Measurements from ENCODE around the gene NUTM1.
"Not testable (repeated sequence)": the region's sequence is repeated elsewhere in the genome, so short reads cannot be mapped to it uniquely, and the experiment has no call there.

Gene NUTM1

DNA sequence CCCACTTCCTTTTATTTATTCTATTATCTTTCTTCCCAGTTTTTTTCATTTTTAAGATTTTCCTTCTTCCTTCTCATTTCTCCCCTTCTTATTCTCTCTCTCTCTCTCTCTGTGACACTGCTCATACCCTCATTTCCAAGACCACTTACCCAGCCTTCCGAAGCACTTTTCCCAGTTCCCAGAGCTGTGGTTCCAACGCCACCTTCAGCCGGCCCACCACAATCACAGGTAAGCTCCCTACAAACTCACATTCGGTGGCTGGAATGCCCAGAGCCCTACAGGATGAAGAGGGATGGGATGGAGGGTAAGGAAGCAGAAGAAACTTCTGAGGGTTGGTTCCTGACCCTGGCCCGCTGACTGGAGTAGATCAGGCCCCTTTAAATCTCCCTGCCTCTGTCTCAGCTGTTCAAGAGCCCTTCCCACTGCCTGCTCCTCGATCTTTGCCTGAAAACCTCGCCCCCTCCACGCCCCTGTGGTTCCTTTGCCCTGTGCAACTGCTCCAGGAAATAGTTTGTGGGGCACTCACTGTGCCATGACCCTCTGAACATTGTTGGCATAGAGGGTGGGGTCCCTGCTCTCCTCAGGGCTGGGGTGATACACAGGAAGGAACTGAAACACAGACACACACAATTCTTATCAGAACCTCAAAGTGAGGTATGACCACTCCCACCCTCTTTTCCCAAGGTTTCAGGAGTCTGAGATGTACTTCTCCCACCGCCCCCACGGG, 19.1 kb downstream of the NUTM1 start:
- Mint-ChIP-seq H3K4me3 (no peak overlapping the region), H3K9me3 (no peaks in the 10 kb centered on the region), H3K27me3 (no peaks in the 10 kb centered on the region), H3K27ac (peak overlapping the region; percentile 35), H3K36me3 (peaks cover 48% of the 10 kb centered on the region), H3K4me1 (peaks cover 37% of the 10 kb centered on the region)
- no peak for DNase-seq
- CTCF ChIA-PET = no interaction called here

DNA sequence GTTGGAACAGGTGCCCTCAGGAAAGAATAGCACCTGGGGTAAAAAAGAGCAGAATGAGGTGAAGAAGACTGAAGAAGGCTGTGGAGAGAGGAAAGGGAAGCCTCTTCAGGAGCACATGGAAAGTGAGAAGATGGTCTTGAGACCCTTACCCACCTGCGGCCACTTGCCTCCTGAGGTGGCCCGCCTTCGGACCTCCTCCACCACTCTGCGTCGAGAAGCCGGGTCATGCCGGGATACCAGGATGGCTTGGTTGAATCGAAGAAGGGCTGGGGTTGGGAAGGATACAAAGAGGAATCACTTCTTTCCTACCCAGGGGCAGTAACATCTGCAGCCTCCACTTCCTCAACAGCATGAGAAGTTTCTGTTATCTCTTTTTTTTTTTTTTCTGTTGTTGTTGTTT, 20.9 kb downstream of the NUTM1 start:
- CTCF ChIA-PET = no interaction called here
- Mint-ChIP-seq H3K27ac (no peak overlapping the region), H3K4me1 (peaks cover 49% of the 10 kb centered on the region), H3K36me3 (peaks cover 40% of the 10 kb centered on the region), H3K4me3 (no peak overlapping the region), H3K9me3 (no peaks in the 10 kb centered on the region), H3K27me3 (no peaks in the 10 kb centered on the region)
- DNase-seq = no peak

DNA sequence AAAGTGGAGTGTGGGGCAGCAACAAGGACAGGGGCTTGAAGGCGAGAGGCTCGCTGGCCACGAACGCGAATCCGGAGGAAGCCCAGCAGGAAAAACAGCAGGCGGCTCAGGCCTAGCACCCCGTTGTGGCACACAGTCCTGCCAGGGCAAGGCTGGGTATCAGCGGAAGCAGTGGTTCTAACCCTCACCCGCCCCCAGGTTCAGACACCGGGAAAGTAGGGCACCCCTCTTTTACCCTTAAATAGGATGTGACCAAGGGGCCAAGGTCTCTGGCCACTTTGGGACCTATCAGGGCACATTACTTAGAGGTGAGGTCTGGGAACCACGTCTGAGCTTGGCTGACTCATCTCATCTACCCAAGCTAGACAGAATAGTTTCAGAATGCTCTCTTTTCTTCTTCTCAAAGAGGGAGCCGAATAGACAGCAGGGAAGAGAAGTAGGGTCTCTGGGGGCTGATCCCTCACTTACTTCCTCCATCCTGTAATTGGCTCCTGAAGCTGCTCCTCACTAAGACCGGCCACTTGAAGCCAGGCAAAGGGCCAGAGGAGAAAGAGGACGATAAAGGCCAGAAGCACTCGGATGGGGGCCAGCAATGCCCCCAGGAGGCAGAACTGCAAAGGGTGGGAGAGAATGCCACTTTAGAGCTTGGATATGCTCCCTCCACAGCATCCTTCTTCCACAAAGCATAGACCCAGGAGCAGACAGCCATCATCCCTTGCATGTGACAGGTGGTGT, 22.1 kb downstream of the NUTM1 start:
- Mint-ChIP-seq H3K9me3 (no peaks in the 10 kb centered on the region), H3K27me3 (no peaks in the 10 kb centered on the region), H3K4me3 (peak overlapping the region; percentile 88), H3K36me3 (peaks cover 30% of the 10 kb centered on the region), H3K4me1 (peaks cover 56% of the 10 kb centered on the region), H3K27ac (peak overlapping the region; percentile 10)
- no peak for DNase-seq
- CTCF ChIA-PET = interaction anchor here (1.0 to 4.1 kb wide), 6 partner anchors 11 to 303 kb away, joined by 3 to 49 read pairs (median 8); partner anchors contain the start of genes NOP10 and NUTM1

DNA sequence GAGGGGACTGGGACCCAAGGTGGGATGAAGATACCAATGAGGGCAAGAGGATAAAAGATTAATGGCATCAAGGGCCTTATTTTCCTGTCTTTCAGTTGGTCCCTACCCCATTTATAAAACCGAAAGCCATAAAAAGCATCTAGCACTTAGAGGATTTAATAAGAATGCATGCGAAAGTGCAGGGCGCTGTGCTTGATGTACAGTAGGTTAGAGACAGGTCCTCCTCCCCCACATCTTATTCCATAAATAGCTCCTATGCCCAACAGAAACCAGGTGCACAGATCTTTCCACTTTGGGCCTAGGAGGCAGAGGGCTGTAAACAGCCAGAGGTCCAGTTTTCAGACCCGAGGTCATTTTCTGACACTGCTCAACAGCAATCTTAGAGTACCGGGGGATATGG, 22.7 kb downstream of the NUTM1 start:
- no peaks in the 10 kb centered on the region for H3K9me3 Mint-ChIP-seq
- H3K27me3 Mint-ChIP-seq = no peaks in the 10 kb centered on the region
- H3K27ac Mint-ChIP-seq = peak overlapping the region; percentile 81
- H3K4me1 Mint-ChIP-seq = peaks cover 57% of the 10 kb centered on the region
- peak overlapping the region; percentile 88 for H3K4me3 Mint-ChIP-seq
- peaks cover 27% of the 10 kb centered on the region for H3K36me3 Mint-ChIP-seq
- CTCF ChIA-PET = interaction anchor here (1.0 to 4.1 kb wide), 7 partner anchors 12 to 303 kb away, joined by 3 to 49 read pairs (median 6); partner anchors contain the start of genes NOP10 and NUTM1
- DNase-seq = peak; percentile 28

DNA sequence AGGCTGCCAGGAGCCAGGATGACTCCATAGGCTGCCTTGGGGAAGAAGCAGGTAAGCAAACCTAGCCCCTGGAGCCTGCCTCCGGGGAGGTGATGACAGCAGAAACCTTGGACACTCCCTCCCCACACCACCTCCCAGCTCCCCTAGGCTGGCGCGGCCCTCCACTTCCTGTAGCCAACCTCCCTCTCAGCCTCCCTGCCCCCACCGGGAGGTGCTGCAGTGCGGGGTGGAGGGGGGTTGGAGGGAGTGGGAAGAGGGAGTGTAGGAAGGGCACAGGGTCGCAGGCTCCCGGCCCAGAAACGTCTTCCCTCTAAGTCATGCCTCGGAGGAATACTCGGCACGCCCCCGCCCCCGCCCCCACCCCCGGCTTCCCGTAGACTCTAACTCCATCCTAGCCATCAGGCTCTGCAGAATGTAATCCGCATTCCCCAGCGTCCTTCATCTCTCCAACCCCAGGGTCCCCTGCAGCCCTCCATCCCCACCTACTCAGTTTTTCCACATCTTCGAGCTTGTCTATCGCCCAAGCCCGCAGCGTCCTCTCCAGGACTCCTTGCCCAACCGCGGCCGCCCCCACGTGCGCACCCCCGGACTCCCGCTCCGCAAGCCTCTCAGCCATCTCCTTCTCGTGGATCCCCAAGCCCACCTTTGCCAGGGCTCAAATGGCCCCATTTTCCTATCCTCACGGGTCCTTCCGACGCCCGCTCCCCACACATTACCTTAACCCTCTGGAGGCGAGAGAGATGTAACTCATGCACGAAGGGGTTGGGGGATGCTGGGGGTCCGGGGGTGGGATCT, 23.4 kb downstream of the NUTM1 start:
- no peaks in the 10 kb centered on the region for H3K27me3 Mint-ChIP-seq
- H3K4me1 Mint-ChIP-seq = peaks cover 58% of the 10 kb centered on the region
- H3K36me3 Mint-ChIP-seq = peaks cover 20% of the 10 kb centered on the region
- CTCF ChIA-PET = interaction anchor here (0.7 to 4.1 kb wide), 23 partner anchors 10 to 304 kb away, joined by 3 to 49 read pairs (median 6); partner anchors contain the start of genes GOLGA8B, KATNBL1, NOP10 and NUTM1
- DNase-seq = peak; percentile 79
- peak overlapping the region; percentile 88 for H3K4me3 Mint-ChIP-seq
- H3K27ac Mint-ChIP-seq = peak overlapping the region; percentile 81
- peaks cover under 1% of the 10 kb centered on the region for H3K9me3 Mint-ChIP-seq

DNA sequence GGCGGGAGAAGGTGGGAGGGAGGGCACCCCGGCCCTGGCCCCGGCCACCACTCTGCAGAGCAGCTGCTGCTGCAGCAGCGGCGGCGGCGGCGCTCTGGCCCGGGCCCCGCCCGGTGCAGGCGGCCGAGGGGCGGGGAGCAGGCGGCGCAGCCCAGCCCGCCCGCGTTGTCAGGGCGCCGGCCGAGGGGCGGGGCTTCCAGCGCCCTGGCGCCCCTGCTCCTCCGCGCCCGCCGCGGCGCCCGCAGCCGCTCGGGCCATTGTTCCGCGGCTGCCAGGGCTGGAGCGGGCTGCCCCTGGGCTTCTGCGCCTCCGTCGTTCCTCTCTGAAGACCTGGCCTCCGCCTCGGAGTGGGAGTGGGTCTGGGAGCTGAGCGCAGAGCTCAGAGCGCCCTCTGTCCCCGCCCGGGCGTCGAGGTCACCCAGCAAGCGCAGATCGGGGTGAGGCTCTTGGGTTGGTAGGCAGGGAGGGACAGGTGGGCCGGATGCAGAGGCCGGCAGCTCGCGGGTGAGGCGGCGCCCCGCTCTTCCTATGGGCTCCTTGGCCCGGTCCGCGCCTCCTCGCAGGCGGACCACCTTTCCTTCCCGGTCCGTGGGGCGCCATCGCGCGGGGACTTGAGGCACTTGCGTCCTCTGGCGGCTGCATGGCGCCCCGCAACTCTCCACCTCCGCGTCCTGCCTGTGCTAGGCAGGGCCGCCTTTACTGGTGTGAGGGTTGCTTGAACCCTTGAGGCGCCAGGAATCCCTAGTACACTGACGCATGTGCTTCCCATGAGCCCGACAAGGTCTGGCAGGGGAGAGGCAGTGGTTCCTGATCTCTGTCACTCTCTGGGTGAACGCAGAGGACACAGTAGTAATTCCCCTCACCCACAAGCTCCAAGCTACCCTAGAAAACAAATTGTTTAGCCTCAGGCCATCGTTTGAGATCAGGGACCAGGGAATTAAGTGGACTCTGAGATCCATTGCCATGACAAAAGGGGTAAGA, 24.3 kb downstream of the NUTM1 start, which contains the start of gene LPCAT4:
Gene LPCAT4 (minus strand): TSS at position 96 of the 981 bp plus-strand sequence. CDS start 96 bp downstream, outside the sequence.
- CTCF ChIA-PET = interaction anchor here (0.7 to 4.1 kb wide), 33 partner anchors 8 to 304 kb away, joined by 3 to 49 read pairs (median 5); partner anchors contain the start of genes GOLGA8B, KATNBL1, NOP10 and NUTM1
- DNase-seq = peak; percentile 95
- peaks cover 57% of the 10 kb centered on the region for H3K4me1 Mint-ChIP-seq
- H3K27ac Mint-ChIP-seq = peak within 1 kb of the TSS; percentile 96
- peaks cover 12% of the 10 kb centered on the region for H3K36me3 Mint-ChIP-seq
- H3K9me3 Mint-ChIP-seq = peaks cover 2% of the 10 kb centered on the region
- no peaks in the 10 kb centered on the region for H3K27me3 Mint-ChIP-seq
- peak within 1 kb of the TSS; percentile 88 for H3K4me3 Mint-ChIP-seq

DNA sequence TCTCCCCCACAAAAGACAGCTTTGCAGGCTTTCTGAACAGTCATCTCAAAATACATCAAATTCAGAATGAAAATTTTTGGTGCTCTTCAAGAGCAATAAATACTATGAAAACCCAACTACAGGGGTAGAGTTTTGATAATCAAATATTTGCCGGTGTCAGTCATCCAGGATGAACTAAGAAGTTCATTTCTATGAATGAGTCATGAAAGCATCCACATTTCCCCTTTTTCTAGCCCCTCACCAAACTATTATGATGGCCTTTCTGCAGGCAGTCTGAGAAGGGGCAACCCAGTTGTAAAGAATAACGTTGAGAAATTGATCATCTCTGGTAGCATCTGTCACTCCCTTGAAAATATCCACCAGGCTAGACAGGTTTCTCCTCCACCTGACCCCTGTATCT, 27.0 kb downstream of the NUTM1 start:
- peaks cover 36% of the 10 kb centered on the region for H3K4me1 Mint-ChIP-seq
- H3K36me3 Mint-ChIP-seq = no peaks in the 10 kb centered on the region
- no peak overlapping the region for H3K27ac Mint-ChIP-seq
- no peak for DNase-seq
- H3K4me3 Mint-ChIP-seq = no peak overlapping the region
- CTCF ChIA-PET = no interaction called here
- H3K27me3 Mint-ChIP-seq = no peaks in the 10 kb centered on the region
- peaks cover 2% of the 10 kb centered on the region for H3K9me3 Mint-ChIP-seq

DNA sequence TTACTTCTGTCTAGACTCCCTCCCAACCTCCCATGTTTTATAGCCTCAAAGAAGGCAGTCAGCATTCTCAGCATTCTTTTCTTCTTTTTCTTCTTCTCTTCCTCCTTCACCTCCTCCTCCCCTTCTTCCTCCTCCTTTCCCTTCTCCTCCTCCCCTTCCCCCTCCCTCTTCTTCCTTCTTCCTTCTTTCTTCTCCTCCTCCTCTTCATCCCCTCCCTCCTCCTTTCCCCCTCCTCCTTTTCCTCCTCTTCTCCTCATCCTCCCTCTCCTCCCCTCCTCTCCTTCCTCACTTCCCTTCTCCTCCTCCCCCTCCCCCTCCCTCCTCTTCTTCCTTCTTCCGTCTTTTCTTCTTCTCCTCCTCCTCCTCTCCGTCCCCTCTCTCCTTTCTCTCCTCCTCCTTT, 27.5 kb downstream of the NUTM1 start:
- Mint-ChIP-seq H3K27ac (no peak overlapping the region), H3K27me3 (no peaks in the 10 kb centered on the region), H3K4me1 (peaks cover 31% of the 10 kb centered on the region)

DNA sequence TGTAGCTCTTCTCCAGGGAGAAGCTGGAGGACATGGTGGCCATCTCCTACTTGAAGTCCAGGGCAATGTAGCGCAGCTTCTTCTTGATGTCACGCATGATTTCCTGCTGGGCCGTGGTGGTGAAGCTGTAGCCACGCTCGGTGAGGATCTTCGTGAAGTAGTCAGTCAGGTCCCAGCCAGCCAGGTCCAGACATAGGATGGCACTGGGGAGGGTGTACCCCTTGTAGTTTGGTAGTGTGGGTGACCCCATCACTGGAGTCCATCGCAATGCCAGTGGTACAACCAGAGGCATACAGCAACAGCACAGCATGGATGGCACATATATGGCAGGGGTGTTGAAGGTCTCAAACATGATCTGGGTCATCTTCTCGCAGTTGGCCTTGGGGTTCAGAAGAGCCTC, 30.8 kb downstream of the NUTM1 start:
- H3K27ac Mint-ChIP-seq = no peak overlapping the region
- H3K4me1 Mint-ChIP-seq = peaks cover 13% of the 10 kb centered on the region
- DNase-seq = no peak
- CTCF ChIA-PET = no interaction called here
- peaks cover 2% of the 10 kb centered on the region for H3K36me3 Mint-ChIP-seq
- H3K9me3 Mint-ChIP-seq = peaks cover 2% of the 10 kb centered on the region
- no peaks in the 10 kb centered on the region for H3K27me3 Mint-ChIP-seq
- H3K4me3 Mint-ChIP-seq = no peak overlapping the region

More for the DNA sequence above, 27.5 kb downstream of the NUTM1 start:
- no peak for DNase-seq
- no peak overlapping the region for H3K4me3 Mint-ChIP-seq
- no peaks in the 10 kb centered on the region for H3K36me3 Mint-ChIP-seq
- H3K9me3 Mint-ChIP-seq = peaks cover 2% of the 10 kb centered on the region
- CTCF ChIA-PET = no interaction called here

DNA sequence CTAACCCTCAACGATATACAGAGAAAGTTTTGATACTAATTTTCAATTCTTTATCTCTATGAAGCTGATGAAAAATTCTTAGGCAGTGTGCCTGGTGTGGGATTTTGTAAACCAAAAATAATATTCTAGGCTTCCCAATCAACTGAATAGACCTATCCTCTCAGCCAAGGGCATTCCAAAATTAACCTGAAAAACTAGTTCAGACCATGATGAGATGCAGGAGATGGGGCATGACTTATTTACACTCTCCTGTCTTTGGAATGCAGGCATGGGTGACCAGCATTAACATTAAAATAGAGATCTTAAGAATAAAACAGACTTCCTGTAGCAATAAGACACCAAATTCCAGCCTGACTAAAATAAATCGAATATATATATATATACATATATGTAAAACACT, 31.7 kb downstream of the NUTM1 start:
- Mint-ChIP-seq H3K9me3 (peaks cover 2% of the 10 kb centered on the region), H3K4me3 (no peak overlapping the region), H3K36me3 (peaks cover 2% of the 10 kb centered on the region), H3K27ac (no peak overlapping the region), H3K27me3 (no peaks in the 10 kb centered on the region), H3K4me1 (peaks cover 9% of the 10 kb centered on the region)
- no peak for DNase-seq
- CTCF ChIA-PET = no interaction called here

DNA sequence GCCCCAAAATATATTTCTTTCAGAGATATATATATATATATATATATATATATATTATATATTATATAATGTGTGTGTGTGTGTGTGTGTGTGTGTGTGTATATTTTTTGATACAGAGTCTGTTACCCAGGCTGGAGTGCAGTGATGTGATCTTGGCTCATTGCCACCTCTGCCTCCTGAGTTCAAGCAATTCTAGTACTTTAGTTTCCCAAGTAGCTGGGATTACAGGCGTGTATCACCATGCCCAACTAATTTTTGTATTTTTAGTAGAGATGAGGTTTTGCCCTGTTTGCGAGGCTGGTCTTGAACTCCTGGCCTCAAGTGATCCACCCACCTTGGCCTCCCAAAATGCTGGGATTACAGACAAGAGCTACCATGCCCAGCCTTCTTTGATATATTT, 32.4 kb downstream of the NUTM1 start:
- H3K27ac Mint-ChIP-seq, H3K9me3 Mint-ChIP-seq, H3K4me3 Mint-ChIP-seq, H3K36me3 Mint-ChIP-seq, H3K4me1 Mint-ChIP-seq, H3K27me3 Mint-ChIP-seq, DNase-seq: not testable (repeated sequence)
- CTCF ChIA-PET = interaction anchor here (1.0 kb wide), 1 partner anchor 212 kb away, joined by 4 read pairs; no protein-coding TSS in a partner anchor

DNA sequence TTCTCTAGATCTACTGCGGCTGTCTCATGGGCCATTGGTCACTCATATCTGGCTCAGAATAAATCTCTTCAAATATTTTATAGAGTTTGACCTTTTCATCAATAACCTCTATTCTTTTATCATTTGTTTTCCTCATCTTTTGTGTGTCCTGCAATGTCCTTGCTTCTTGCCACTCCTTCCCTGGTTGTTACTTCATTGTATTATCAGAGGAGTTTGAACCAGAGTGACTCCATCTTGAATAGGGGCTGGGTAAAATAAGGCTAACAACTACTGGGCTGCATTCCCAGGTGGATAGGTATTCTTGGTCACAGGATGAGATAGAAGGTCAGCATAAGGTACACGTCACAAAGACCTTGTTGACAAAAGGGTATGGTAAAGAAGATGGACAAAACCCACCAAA, 33.7 kb downstream of the NUTM1 start:
- Mint-ChIP-seq H3K4me1 (no peaks in the 10 kb centered on the region), H3K27me3 (no peaks in the 10 kb centered on the region), H3K36me3 (peaks cover 2% of the 10 kb centered on the region), H3K4me3 (no peak overlapping the region), H3K9me3 (no peaks in the 10 kb centered on the region), H3K27ac (no peak overlapping the region)
- no peak for DNase-seq
- CTCF ChIA-PET = interaction anchor here (1.0 kb wide), 1 partner anchor 9 kb away, joined by 3 read pairs; no protein-coding TSS in a partner anchor

DNA sequence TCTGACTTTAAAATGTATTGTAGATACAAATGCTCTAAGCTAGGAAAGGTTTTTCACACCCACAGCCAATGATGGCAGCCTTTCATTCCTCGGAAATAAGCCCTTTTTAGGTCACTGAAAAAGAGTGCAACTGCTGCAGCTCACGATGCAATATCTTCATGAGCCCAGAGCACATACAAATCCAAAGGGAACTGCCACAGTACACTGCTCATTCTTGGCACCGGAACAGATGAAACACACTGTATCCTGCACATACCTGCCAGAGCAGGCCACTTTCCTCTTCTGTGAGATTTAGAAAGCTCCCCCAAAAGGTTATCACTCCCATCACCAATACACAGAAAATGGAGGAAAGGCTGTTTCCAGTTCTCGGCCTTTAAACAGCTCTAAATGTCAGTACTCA, 37.4 kb downstream of the NUTM1 start:
- H3K9me3 Mint-ChIP-seq, CTCF ChIA-PET, H3K27ac Mint-ChIP-seq, DNase-seq, H3K4me3 Mint-ChIP-seq, H3K27me3 Mint-ChIP-seq, H3K4me1 Mint-ChIP-seq, H3K36me3 Mint-ChIP-seq: not testable (repeated sequence)

Data from activated naive CD4-positive, alpha-beta T cell treated with anti-CD3 and anti-CD28 coated beads, Interleukin-2, amount 10 ng/mL, durations not matched to agents 7 days and 5 days (primary cell).